ENCODE data around the gene SIGLEC6. TPM values are rescaled to one million over a fixed set of nuclear protein-coding genes. Genes with fewer than 3 reads are reported as not detected.

Gene SIGLEC6
- total RNA-seq, 1 experiment from 2014 or later = not detected

DNA sequence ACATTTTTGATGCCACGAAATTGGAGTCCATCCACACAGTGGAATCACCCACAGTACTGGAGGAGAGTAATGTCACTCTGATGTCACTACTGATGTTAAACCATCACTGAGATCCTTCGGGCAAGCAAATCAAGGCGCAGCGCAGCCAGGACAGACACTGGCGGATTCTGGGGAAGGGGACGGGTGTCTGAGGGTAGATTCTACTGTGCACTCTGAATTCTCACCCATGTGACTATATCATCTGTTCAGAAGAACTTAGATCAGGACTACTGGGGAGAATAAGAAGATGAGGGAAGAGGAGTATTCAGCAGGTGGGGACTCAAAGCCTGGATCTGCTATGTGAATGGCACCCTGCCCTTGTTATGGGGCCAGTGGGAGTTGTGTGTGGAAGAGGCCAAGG, 12.6 kb upstream of the SIGLEC6 start:
- no peaks in the 10 kb centered on the region for H3K9me3 ChIP-seq (ENCODE audit: control insufficient read depth in 1 of 2, insufficient read depth in 1 of 2, low read depth in 1 of 2, low read length in 2 of 2)
- peaks cover 69% of the 10 kb centered on the region for H3K27me3 ChIP-seq (ENCODE audit: insufficient read depth, low read length)
- H3K4me3 ChIP-seq (replicated peaks in 1 of 2; ENCODE audit: low read depth in 1 of 2, low read length in 2 of 2) = no peak overlapping the region
- ChIA-PET POLR2A (no interaction called here), CTCF (no interaction called here), RAD21 (ENCODE audit: low non-redundant PET in 1 of 2, low total read pairs in 2 of 2, uncharacterized antibody in 2 of 2, unreplicated experiment in 2 of 2) (no interaction called here)
- TF ChIP-seq, protein P1, sequence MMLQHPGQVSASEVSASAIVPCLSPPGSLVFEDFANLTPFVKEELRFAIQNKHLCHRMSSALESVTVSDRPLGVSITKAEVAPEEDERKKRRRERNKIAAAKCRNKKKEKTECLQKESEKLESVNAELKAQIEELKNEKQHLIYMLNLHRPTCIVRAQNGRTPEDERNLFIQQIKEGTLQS (IDR thresholded peaks at IDR 0.05) = no peak
- TF ChIP-seq CTCF (IDR thresholded peaks at IDR 0.05 in 2 of 3, conservative IDR thresholded peaks at IDR 0.05 in 1 of 3; ENCODE audit: borderline replicate concordance in 1 of 3, insufficient read depth in 1 of 3, low read depth in 2 of 3, low read length in 2 of 3) = no peak
- TF ChIP-seq EZH2 (IDR thresholded peaks at IDR 0.05) = no peak
- no peak for TF ChIP-seq CBX3 (IDR thresholded peaks at IDR 0.05; ENCODE audit: low read depth)
- TF ChIP-seq POLR2A (IDR thresholded peaks at IDR 0.05; ENCODE audit: borderline replicate concordance, extremely low read depth, insufficient read depth, insufficient read length) = no peak
- TF ChIP-seq ELF1 (IDR thresholded peaks at IDR 0.05; ENCODE audit: borderline replicate concordance, low read depth) = no peak
- TF ChIP-seq, protein P2, sequence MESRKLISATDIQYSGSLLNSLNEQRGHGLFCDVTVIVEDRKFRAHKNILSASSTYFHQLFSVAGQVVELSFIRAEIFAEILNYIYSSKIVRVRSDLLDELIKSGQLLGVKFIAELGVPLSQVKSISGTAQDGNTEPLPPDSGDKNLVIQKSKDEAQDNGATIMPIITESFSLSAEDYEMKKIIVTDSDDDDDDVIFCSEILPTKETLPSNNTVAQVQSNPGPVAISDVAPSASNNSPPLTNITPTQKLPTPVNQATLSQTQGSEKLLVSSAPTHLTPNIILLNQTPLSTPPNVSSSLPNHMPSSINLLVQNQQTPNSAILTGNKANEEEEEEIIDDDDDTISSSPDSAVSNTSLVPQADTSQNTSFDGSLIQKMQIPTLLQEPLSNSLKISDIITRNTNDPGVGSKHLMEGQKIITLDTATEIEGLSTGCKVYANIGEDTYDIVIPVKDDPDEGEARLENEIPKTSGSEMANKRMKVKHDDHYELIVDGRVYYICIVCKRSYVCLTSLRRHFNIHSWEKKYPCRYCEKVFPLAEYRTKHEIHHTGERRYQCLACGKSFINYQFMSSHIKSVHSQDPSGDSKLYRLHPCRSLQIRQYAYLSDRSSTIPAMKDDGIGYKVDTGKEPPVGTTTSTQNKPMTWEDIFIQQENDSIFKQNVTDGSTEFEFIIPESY (IDR thresholded peaks at IDR 0.05; ENCODE audit: extremely low read depth, insufficient replicate concordance, low read length) = no peak
- TF ChIP-seq EGR1 (IDR thresholded peaks at IDR 0.05; ENCODE audit: low read depth) = no peak
- TF ChIP-seq, protein P3, sequence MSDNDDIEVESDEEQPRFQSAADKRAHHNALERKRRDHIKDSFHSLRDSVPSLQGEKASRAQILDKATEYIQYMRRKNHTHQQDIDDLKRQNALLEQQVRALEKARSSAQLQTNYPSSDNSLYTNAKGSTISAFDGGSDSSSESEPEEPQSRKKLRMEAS (IDR thresholded peaks at IDR 0.05) = no peak
- TF ChIP-seq YY1 (IDR thresholded peaks at IDR 0.05; ENCODE audit: extremely low read depth, insufficient replicate concordance, low read depth, low read length) = no peak
- no peak for TF ChIP-seq TCF7L2 (IDR thresholded peaks at IDR 0.05; ENCODE audit: borderline replicate concordance, extremely low read depth, insufficient read depth, insufficient read length)
- TF ChIP-seq SP1 (IDR thresholded peaks at IDR 0.05; ENCODE audit: low read depth) = no peak
- no peak for TF ChIP-seq FOSL1 (IDR thresholded peaks at IDR 0.05; ENCODE audit: low read depth)
- no peak for TF ChIP-seq SRF (IDR thresholded peaks at IDR 0.05; ENCODE audit: low read depth)
- no peak for TF ChIP-seq JUND (IDR thresholded peaks at IDR 0.05)
- no peak for TF ChIP-seq CEBPB (IDR thresholded peaks at IDR 0.05; ENCODE audit: low read depth)
- no peak for TF ChIP-seq EZH2phosphoT487 (IDR thresholded peaks at IDR 0.05; ENCODE audit: borderline replicate concordance)
- H3K36me3 ChIP-seq (ENCODE audit: control insufficient read depth in 1 of 2, insufficient read depth in 2 of 2, low read length in 2 of 2) = no peaks in the 10 kb centered on the region
- DNase-seq (ENCODE audit: low read depth, low spot score) (no peak), ATAC-seq (no peak)
- no TSS peak for BruUV-seq (replicated peaks)
- no peak overlapping the region for H2AFZ ChIP-seq (ENCODE audit: low read depth, low read length, poor library complexity, severe bottlenecking)
- no peak overlapping the region for H3K4me2 ChIP-seq (ENCODE audit: low read length)
- H4K20me1 ChIP-seq (ENCODE audit: insufficient read depth) = no peaks in the 10 kb centered on the region
- no peak overlapping the region for H3K9ac ChIP-seq (ENCODE audit: low read length)
- H3K9me2 ChIP-seq (ENCODE audit: insufficient read depth) = no peaks in the 10 kb centered on the region
- intact Hi-C loops (cut with micrococcal nuclease) = no loop called here
- H3K27ac ChIP-seq (ENCODE audit: low read depth, low read length) = no peak overlapping the region
- no peaks in the 10 kb centered on the region for H3K79me2 ChIP-seq (ENCODE audit: insufficient read depth, low read length)
- H3K4me1 ChIP-seq (ENCODE audit: control insufficient read depth in 1 of 2, insufficient read depth in 2 of 2, low read length in 2 of 2) = no peaks in the 10 kb centered on the region

Measured in HCT116 (cell line).